MG63 (cell line): ENCODE data around the gene ALDH8A1. TPM values are rescaled to one million over a fixed set of nuclear protein-coding genes. Genes with fewer than 3 reads are reported as not detected.

Experiments
- DNase-seq: peaks from one replicate; pipeline ENCODE4 v3.0.0-alpha.2; 2020
- H3K27me3 ChIP-seq: fragments of 250-450 bp; sonication (Bioruptor Pico); 2 replicates; pipeline ENCODE4 v1.5.1; 2020; ENCODE audit warnings: mild to moderate bottlenecking, moderate library complexity
- H3K36me3 ChIP-seq: fragments of 250-450 bp; sonication (Bioruptor Pico); 2 replicates; pipeline ENCODE4 v1.5.1; 2020; ENCODE audit warnings: mild to moderate bottlenecking, moderate library complexity
- H3K4me3 ChIP-seq: fragments of 250-450 bp; sonication (Bioruptor Pico); 2 replicates; pipeline ENCODE4 v1.5.1; 2020; ENCODE audit warnings: mild to moderate bottlenecking, moderate library complexity
- H3K9me3 ChIP-seq: fragments of 250-450 bp; sonication (Bioruptor Pico); 2 replicates; pipeline ENCODE4 v1.5.1; 2020; ENCODE audit warnings: mild to moderate bottlenecking, moderate library complexity
- total RNA-seq: library from RNA; depleted of rRNA; stranded (reverse); fragments of >200 nt; shearing (Covaris generic); gene quantifications from 2 replicates; pipeline ENCODE4 v1.2.3, GENCODE V29; 2014; ENCODE audit warnings: low replicate concordance

ALDH8A1 gene
- total RNA-seq, 1 experiment from 2014 or later = 0.10 TPM

DNA sequence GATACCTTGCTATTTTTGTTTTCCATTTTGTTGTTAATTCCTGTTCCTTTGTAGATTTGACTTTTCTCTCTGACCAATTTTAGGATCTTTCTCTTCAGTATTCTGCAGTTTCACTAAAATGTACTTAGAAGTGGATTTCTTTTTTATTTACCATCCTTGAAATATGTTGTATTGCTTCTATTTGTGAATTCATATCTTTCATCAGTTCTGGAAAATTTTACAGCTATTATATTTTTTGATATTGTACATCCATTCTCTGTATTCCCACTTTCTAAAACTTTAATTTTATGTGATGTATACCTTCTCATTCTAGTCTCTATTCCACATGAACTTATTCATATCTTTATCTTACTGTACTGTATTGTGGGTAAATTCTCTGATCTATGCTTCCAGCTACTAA lies 9.7 kb upstream of the ALDH8A1 start:
- Histone ChIP-seq H3K9me3 (peaks cover 6% of the 10 kb centered on the region; the same call in 1 of the 2 replicates), H3K27me3 (no peaks in the 10 kb centered on the region), H3K4me3 (no peak overlapping the region), H3K36me3 (peaks cover 40% of the 10 kb centered on the region)
- DNase-seq = no peak

DNA sequence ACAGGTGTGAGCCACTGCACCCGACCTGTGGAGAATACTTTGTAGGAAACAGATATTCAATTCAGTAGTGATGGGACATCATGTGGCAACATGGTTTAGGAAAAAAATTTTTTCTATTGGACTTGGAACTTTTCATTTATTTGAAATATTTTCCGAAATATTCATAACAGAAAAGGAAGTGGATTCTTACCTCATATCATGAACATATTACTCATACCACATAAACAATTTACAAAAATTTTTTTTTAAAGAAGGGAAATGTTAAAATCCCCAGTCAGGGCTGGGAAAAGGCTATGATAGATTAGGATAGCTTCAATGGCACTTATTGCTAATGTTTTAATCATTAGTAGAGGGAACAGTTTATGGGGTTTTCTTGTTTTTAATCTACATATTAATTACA lies 6.8 kb upstream of the ALDH8A1 start:
- H3K27me3 ChIP-seq = no peaks in the 10 kb centered on the region
- no peak overlapping the region for H3K4me3 ChIP-seq
- DNase-seq = no peak
- peaks cover 18% of the 10 kb centered on the region for H3K36me3 ChIP-seq
- H3K9me3 ChIP-seq = peaks cover 6% of the 10 kb centered on the region; the same call in 1 of the 2 replicates

DNA sequence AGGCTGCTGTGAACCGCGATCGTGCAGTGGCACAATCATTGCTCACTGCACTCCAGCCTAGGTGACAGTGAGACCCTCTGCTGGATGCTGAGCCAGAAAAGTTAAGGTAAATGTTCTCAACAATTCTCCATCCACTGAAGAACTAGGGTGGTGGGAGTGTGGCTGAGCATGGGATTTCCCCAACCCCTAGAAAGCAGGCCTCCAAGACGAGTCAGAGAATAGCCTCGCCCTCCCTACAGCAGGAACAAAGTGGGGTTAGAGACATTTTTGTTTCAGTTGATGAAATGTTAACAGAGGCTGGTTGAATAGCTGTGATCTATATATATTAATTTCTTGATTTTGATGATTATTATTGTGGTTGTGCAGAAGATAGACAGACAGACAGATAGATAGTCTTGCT lies 6.1 kb upstream of the ALDH8A1 start:
- no peak for DNase-seq
- Histone ChIP-seq H3K9me3 (peaks cover 6% of the 10 kb centered on the region; the same call in 1 of the 2 replicates), H3K36me3 (peaks cover 14% of the 10 kb centered on the region), H3K27me3 (no peaks in the 10 kb centered on the region), H3K4me3 (no peak overlapping the region)

DNA sequence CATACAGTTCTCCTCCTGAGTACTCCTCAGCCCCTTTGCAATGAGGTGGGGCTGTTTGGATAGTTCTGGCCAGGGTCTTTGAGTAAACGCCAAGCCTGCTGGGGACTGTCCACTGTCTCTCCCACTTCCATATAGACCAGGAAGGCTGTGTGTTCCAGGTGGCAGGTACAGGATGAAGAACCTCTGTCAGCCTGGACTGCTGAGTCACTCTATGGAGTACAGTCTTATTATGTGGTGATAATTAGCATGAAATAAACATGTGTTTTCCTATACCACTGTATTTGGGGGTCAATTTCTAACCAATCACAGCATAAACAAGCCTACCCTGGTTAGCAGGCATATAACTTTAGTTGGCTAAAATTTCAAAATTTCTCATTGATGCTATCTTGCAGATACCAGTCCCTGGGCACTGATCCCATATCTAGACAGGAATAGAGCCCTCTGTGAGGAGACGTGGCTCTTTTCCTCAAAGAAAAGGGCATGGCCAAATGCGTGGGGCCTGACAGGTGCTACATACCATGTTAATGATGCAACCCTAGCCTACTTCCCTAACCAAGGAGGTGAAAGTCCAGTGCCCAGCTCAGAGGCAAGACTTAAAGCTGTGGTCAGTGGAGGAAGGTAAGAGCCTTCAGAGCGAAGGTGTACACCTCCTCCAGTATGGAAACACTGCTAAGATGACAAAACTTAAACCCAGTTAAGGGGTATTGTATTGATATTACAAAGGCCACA lies 4.5 kb upstream of the ALDH8A1 start:
- DNase-seq = no peak
- Histone ChIP-seq H3K4me3 (no peak overlapping the region), H3K27me3 (no peaks in the 10 kb centered on the region), H3K9me3 (no peaks in the 10 kb centered on the region), H3K36me3 (peaks cover 4% of the 10 kb centered on the region)

DNA sequence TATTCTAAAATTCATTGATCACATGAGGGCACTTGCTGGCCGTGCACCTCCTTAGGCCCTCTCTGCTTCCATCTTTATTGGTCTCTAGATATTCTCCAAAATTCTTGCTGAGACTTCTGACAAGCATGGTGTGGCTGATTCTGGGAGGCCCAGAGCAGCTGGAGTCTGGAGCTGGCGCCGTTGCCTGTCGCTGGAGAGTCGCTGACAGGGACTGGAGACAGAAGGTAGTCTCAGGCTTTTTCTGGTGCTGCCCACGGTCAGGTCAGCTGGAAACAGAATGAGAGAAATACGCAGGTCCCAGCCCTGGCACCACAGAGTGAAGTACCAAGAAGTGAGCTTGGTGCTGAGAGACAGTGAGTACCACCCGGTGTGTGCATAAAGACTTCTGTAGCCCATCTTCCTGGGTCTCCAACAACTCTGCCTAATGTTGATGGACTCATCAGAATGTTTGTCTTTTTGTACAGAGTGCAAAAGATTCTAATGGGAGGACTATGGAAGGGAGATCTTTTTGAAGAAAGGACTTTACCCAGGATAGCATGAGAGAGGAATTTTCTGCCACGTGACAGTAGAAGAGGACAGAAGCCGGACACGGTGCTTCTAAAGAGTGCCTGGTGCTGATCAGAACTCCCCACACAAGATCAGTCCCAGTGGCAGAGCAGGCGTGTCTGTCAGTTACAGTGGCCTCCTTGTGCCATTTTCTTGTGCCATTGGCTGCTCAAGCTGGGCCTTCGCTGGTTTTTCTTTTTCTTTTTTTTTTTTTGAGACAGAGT lies 1.8 kb upstream of the ALDH8A1 start:
- Histone ChIP-seq H3K9me3 (no peaks in the 10 kb centered on the region), H3K4me3 (no peak overlapping the region), H3K36me3 (no peaks in the 10 kb centered on the region), H3K27me3 (no peaks in the 10 kb centered on the region)
- no peak for DNase-seq

DNA sequence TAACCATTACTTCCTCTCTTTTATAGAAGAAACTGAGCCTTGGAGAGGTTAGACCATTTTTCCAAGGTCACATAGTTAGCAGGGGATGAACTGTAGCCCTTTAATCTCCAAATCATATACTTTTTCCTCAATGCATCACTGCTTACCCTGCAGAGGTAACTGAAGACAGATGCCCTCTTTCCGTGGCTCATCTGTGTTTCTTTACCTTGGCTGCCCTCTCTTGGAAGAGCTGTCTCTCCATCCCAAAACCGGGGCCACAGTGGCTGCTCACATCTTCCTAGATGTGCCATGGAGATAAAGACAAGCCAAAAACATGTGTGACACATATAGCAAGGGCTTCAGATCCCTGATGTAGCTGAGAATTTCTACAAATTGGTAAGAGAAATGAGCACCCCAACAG lies 581 bp upstream of the ALDH8A1 start:
- no peak overlapping the region for H3K4me3 ChIP-seq
- no peaks in the 10 kb centered on the region for H3K27me3 ChIP-seq
- H3K9me3 ChIP-seq = no peaks in the 10 kb centered on the region
- no peak for DNase-seq
- no peaks in the 10 kb centered on the region for H3K36me3 ChIP-seq

DNA sequence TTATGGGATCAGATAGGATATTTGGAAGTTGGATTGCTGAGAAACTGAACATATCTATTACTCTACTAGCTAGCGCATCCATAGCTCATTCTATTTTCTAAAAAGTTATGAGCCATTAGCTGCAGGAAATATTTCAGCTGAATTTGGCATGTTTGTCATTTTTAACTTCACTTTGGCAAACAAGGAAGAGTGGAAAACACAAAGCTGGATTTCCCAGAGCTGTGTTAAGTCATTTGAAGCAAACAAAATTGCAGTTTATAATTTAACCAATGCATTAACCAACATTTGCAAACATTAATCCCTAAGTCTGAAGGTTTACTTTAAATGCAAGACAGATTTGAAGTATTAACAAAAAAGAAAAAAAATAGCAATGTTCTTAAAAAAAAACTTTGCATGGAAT lies 1.2 kb downstream of the ALDH8A1 start:
- no peak for DNase-seq
- Histone ChIP-seq H3K27me3 (no peaks in the 10 kb centered on the region), H3K36me3 (no peaks in the 10 kb centered on the region), H3K9me3 (no peaks in the 10 kb centered on the region), H3K4me3 (no peak overlapping the region)

DNA sequence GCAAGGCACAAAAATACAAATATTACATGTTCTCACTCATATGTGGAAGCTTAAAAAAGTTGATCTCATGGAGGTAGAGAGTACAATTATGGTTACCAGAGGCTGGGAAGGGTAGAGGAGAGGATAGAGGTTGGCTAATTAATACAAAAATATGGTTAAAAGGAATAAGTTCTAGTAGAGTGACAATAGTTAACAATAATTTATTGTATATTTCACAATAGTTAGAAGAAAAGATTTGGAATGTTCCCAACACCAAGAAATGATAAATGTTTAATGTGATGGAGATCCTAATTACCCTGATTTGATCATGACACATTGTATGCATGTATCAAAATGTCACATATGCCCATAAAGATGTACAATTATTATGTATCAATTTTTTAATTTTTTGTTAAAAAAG lies 1.8 kb downstream of the ALDH8A1 start:
- Histone ChIP-seq H3K36me3 (no peaks in the 10 kb centered on the region), H3K27me3 (no peaks in the 10 kb centered on the region), H3K9me3 (no peaks in the 10 kb centered on the region), H3K4me3 (no peak overlapping the region)
- no peak for DNase-seq

DNA sequence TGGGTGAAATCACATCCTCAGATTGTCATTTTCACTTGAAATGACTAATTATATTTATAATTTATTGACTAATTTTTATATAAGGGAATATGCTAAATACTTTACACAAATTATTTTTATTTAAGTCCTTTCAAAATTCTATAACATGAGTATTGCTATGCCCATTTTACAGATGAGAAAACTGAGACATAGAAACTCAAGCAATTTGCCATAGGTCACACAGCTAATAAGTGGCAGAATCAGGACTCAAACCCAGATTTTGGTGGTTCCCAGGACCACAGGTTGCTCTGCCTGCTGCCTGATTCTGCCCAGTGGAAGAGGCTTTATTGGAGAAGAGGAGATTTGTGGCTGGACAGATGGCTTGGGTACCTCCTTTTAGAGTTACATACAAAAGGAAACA lies 4.9 kb downstream of the ALDH8A1 start:
- Histone ChIP-seq H3K9me3 (no peaks in the 10 kb centered on the region), H3K4me3 (no peak overlapping the region), H3K27me3 (no peaks in the 10 kb centered on the region), H3K36me3 (no peaks in the 10 kb centered on the region)
- no peak for DNase-seq

DNA sequence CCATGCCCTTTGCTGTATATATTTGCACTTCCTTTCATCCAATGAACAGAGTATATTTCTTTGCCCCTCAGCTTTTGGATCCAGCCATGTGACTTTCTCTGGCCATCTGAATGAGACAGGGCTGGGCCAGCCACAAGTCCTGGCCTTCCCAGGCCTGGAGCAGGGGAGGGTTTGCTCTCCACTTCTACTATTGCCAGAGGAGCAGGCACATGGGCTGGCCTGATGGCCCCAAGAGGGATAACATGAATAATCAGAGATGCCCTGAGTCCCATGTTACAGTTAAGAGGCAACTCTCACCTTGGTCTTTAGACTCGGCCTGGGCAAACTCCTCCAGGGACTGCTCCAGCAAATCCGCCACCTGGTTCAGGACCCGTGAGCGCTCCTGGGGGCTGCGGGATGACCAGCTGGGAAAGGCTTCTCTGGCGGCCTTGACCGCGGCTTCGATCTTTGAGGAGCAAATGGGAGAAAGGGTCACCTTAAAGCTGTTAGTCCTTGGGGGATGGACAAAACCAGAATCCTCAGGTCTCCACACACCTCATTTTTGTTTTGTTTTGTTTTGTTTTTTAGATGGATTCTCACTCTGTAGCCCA lies 6.3 kb downstream of the ALDH8A1 start:
- no peak for DNase-seq
- Histone ChIP-seq H3K4me3 (no peak overlapping the region), H3K36me3 (no peaks in the 10 kb centered on the region), H3K9me3 (no peaks in the 10 kb centered on the region), H3K27me3 (no peaks in the 10 kb centered on the region)

DNA sequence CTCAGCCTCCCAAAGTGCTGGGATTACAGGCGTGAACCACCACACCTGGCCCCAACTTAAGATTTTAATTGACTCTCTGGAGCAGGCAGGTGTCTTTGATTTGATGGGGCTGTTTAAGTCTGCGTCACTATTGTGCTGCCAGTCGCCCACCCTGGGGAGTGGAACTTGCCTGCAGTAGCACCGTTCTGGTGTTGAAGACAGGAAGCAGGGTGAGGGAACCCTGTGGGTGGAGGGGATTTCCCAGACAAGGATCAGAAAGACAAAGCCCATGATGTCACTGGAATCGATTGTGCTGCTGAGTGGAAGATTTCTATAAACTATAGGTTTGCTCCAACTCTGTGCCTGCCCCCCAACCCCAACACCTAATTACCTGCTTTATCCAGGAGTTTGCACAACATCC lies 11.0 kb downstream of the ALDH8A1 start:
- no peak overlapping the region for H3K4me3 ChIP-seq
- H3K9me3 ChIP-seq = no peaks in the 10 kb centered on the region
- H3K27me3 ChIP-seq = no peaks in the 10 kb centered on the region
- DNase-seq = no peak
- no peaks in the 10 kb centered on the region for H3K36me3 ChIP-seq

DNA sequence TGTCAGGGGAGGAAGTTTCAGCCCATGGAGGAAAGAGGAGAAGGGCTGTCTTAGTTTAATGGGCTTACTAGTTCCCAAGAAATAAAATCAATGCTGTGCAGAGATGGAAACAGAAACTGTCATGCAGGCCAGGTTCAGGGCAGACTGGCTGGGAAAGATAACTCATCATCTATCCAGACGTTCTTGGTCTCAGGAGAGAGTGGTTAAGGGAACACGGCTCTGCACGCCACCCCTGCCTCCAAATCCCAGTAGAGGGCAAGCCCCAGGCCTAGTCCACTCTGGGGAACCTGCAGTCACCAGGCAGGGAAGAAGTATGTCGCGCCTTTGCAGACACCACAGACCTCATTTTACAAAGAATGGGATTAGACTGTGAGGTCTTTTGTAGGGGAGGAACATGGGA lies 12.5 kb downstream of the ALDH8A1 start:
- DNase-seq = no peak
- Histone ChIP-seq H3K4me3 (no peak overlapping the region), H3K27me3 (no peaks in the 10 kb centered on the region), H3K36me3 (no peaks in the 10 kb centered on the region), H3K9me3 (no peaks in the 10 kb centered on the region)

DNA sequence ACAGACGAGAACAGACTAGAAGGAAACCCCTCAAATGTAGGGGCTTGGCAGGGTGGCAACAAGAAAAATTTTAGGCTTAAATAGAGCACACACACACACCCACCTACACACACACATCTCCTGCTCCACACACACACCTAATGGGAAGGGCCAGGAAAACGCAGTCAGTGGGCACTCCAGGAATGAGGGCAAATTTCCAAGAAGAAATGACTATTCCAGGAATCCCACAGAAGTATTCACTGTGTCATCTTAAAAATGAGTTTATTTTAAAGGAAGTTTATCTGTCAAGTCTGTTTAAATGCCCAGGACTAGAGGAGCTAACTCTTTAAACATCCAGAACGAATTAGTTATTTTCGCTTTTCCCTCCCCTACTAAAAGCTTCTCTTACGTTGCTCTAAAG lies 13.0 kb downstream of the ALDH8A1 start:
- Histone ChIP-seq H3K27me3 (no peaks in the 10 kb centered on the region), H3K9me3 (no peaks in the 10 kb centered on the region), H3K4me3 (no peak overlapping the region), H3K36me3 (no peaks in the 10 kb centered on the region)
- DNase-seq = peak; percentile 38

DNA sequence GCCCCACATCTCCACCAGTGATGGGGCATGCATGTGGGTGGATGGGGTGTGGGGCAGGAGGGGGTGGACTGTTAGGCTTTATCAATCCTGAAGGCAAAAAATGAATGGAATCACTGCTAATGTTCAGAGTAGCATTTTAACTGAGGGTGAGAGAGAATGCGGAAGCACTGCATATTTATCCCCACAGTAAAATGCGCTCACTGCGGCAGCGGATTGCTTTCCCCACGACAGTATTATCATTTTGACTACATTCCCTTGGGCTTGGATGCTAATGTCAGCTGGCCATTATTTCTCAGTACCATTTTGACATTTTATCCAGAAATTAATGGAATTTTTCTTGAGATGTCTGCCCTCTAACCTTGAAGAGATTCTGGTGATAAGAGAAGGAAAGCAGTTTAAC lies 13.4 kb downstream of the ALDH8A1 start:
- no peak for DNase-seq
- no peaks in the 10 kb centered on the region for H3K27me3 ChIP-seq
- H3K36me3 ChIP-seq = no peaks in the 10 kb centered on the region
- H3K9me3 ChIP-seq = no peaks in the 10 kb centered on the region
- no peak overlapping the region for H3K4me3 ChIP-seq

DNA sequence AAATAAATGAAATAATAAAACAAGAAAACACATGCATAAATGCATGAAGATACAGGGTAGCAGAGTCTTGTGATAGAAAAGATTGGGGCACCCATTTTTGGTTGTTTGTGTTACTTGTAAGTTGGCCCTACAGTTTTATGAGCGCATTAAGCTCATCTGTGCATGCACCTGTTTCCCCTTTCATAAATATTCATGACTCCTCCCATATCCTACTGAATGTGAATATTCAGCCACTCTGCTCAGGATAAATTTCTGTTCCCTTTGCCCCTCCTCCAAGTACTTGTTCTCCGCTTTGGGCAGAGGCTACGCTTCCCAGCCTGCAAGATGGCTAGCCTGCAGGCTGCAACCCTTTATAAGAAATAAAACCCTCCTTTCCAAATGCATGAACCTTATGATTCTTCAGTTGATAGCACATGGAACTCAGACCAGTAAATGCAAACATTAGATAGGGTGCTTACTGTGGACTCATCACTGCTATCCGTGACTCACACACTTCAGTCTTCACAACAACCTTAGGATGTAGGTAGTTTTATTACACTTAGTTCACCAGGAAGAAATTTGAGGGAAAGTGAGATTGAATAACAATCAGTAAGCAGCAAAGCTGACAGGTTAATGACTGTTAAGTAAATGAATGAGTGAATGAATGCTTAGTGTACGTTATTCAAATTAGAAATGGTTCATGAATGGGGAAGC lies 15.0 kb downstream of the ALDH8A1 start:
- no peaks in the 10 kb centered on the region for H3K27me3 ChIP-seq
- H3K36me3 ChIP-seq = no peaks in the 10 kb centered on the region
- no peaks in the 10 kb centered on the region for H3K9me3 ChIP-seq
- no peak overlapping the region for H3K4me3 ChIP-seq
- DNase-seq = no peak

DNA sequence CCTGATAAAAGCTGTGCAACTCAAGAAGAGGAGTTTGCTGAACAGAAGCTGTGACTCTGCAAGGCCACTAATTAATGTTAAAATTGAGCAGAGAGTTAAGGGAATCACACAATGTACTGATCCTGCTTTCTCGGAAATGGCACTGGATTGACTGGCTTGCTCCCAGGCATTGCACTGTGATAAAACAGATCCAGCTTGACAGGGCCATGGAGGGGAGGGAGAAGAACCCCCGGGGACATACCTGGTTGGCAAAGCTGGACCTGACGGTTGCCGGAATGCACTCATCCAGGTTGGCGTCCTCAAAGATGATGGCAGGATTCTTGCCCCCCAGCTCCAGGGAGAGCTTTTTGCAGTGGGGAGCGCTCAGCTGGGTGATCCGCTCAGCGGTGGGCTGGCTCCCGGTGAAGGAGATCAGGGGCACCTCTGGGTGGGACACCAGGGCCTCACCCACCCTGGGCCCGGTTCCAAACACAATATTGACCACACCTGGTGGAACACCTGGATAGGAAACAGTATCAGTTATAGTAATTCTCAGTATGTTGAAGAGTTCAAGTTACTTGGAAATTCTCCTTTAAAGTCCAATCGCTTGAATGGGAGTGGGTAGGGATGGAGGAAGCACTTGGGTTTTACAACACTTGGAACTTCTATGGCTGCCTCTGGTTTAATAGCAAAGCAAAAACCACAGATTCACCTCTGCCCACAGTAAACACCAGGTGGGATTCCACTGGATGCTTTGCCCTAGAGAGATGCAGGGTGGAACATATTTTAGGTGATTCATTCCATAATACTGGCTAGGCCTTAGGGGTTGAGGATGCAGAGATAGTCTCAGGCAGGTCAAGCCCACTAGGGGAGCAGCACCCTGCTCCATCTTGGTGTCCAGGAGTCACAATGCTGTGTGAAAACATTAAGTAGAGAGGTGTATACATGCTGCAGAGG lies 17.1 kb downstream of the ALDH8A1 start:
- H3K27me3 ChIP-seq = no peaks in the 10 kb centered on the region
- H3K36me3 ChIP-seq = no peaks in the 10 kb centered on the region
- no peak overlapping the region for H3K4me3 ChIP-seq
- DNase-seq = no peak
- no peaks in the 10 kb centered on the region for H3K9me3 ChIP-seq
